Activated T-cell treated with anti-CD3 and anti-CD28 coated beads for 48 hours (primary cell): ENCODE results near the gene GPHA2.

Source experiments
- DNase-seq: peaks from one replicate; pipeline ENCODE4 v3.0.0-alpha.2; 2020; ENCODE audit warnings: low read depth

Gene GPHA2

DNA sequence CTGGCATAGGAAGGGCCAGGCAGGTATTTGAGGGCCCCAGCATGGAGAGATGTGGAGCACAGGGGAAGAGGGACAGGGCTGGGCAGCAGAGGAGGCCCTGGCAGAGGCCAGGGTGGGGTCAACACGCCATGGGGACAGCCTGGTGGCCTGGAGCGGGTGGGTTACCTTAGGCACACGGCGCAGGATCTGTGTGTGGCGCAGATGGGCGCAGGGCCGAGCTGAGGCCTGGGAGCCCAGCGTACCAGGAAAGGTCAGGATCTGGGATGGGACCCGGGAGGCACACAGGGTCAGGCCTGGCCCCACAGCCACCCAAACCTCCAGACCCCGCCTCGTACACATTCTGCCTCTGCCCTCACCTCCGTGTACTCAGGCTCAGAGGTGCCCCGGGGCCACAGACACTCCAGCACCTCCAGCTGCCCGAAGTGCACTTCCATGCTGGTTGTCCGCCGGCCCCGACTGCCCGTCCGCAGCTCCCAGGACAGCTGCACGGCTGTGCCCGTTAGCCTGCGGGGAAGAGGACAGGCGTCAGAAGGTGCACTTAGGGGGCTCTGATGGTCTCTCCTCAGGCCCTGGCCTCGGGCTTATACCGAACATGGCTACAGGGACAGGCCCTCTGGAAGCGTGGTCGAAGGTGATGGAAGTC lies 25.1 kb downstream of the GPHA2 start:
- DNase-seq: no peak

DNA sequence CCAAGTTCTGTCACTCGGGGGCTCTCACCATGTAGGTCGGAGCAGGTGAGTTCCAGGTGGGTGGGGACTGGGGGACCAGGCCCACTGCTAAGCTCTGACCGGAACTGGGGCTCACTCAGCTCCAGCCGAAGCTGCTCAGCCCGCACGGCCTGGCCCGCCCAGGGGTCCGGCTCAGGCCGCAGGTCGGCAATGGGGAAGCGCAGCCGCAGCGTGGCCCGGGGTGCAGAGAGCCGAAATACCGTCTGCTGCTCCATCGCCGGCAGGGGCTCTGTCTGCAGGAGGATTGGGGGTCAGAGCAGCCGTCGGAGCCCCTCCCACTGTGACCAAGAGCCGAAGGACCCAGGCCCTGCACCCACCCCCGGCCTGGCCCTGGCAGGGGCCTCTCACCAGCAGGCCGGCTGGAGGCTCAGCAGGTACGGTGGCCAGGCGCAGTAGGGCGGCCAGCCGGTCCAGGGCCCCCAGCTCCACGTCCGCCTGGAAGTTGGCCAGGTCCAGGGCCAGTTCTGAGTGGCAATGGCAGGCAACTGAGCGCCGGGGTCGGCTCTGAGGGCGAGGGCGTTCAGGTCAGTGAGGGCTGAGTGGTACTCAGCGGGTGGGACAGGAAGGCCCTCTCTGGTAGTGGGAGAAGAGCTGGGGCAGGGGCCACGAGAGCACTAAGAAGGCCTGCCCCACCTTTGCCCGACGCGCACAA lies 25.9 kb downstream of the GPHA2 start:
- no peak for DNase-seq

DNA sequence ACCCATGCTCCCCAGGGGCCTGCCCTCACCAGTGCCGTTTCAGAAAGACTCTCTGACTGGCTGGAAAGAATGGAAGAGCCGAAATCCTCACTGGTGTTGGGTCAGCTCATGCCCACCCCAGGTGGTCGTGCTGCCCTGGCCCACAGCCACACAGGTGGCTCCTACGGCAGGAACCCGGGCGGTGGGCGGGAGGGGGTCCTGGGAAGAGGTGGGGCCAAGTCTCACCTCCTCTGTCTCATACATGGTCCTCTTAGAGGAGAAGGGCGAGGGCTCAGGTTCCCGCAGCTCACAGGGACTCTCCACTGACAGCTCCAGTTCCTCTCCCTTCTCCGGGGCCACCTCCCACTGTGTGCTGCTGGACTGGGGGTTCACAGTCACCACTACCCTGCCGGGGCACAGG lies 26.9 kb downstream of the GPHA2 start:
- no peak for DNase-seq

DNA sequence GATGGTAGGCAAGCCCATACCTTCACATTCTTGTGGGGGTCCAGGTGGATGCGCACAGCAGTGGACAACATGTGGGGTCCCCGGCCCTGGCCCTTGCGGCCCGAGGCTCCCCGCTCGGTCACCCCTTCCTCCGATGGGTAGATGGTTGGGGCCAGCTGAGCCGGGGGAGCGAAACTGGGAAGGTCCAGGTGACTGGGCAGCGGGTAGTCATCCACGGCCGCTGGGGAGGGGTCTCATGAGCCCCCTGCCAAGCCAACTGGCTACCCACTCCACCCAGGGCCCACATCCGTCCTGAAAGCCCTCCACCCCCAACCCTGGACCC lies 29.4 kb downstream of the GPHA2 start:
- no peak for DNase-seq

DNA sequence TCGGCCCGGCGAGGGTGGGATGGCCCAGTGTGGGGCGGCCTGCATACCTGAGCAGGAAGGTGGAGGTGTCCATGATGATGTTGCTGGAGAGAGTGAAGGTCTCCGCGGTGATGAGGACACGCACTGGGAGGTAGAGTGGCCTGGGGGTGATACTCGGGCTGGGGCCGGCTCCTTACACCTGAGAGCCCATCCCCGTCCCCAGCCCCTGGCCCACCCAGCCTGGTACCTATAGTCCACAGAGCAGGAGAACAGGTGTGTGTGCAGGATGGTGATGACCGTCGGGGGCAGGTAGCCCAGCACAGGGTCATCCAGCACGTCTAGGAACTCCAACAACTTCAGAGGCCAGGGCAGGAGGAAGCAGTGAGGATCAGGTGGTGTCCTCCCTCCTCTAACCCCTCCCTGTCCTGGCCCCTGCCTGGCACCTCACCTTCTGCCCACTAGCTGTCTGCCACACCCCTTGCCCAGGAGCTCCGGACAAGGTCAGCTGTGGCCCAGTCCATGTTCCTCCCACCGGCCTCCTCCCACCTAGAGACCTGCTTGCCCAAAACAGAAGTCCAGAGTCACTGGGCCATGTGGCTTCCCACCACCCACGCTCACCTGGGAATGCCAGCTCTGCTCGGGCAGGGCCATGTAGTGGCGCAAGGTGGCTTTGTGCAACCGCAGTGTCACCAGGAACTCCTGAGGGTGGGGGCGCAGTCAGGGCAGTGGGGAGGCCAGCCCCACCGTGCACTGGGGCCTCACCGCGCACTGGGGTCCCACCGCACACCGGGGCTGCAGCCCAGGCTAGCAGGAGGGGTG lies 30.0 kb downstream of the GPHA2 start:
- DNase-seq: no peak

DNA sequence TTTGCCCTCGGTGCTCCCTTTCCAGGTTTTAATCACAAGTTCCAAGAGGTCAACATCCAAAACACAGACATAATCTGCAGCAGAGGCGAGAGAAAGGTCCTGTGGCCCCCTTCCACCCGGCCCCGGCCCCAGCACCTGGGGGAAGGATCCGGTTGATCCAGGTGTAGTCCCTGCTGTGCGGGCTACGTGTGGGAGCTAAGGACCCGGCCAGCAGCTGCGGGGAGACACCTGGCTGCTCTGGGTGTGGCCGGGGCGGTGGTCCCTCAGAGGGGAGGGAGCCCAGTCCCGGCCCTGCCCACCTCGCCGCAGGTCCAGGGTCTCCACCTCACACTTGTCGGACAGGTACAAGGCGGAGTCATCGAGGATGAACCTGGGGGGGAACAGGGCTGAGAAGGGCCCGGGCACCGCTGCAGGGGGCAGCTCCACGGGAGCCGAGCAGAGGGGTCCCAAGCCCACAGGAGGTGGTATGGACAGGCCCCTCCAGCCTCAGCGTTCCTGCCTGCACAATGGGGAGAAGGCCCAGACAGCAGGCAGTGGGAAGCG lies 32.3 kb downstream of the GPHA2 start:
- no peak for DNase-seq

DNA sequence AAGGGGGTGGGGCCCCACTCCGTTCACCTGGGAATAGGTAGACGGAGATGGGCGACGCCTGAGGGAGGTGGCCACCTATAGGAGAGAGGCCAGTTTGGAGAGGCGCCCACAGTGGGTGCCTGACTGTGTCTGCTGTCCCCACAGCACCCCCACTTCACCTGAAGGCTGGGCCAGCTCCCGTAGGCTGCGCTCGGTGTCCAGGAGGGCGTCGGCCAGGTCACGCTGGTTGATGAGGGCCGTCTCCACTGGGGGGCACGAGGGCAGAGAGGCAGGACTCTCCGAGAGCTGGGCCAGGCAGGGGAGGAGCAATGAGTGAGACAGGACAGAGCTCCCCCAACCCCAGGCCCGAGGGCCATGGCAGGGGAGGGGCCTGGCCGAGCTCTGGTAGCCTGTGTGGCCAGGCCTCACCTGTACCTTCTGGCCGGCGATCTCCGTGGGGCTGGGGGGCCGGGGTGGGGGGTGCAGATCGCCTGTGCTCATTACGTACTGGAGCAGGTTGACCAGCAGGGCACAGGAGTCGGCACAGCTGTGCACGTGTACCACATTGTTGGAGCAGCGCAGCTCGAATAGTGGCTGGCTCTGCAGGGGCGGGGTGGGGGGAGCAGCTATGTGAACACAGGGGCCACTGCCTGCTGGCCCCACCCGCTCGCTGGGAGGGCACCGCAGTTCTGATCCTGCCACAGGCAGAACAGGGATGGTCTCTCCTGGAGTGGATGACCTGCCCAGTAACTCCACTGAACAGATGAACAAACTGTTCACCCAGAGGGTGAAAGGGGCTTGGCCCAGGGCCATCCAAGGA lies 33.4 kb downstream of the GPHA2 start:
- no peak for DNase-seq

DNA sequence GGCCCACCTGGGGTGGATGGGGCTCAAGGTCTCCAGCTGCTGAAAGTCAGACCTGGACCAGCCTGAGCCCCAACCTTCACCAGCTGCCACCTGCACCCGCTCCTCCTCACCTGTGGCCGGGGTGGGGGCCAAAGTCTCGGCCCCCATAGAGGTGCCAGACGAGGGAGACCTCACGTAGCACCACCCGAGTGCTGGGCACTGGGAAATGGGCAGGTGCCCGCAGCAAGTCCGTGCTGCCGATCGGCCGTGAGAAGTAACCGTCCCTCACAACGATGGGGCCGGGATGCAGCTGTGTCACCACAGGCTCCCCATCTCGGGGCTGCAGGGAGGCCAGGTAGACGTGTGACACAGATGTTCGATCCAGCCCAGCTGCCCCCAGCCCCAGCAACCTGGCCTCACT lies 34.9 kb downstream of the GPHA2 start:
- DNase-seq: no peak

DNA sequence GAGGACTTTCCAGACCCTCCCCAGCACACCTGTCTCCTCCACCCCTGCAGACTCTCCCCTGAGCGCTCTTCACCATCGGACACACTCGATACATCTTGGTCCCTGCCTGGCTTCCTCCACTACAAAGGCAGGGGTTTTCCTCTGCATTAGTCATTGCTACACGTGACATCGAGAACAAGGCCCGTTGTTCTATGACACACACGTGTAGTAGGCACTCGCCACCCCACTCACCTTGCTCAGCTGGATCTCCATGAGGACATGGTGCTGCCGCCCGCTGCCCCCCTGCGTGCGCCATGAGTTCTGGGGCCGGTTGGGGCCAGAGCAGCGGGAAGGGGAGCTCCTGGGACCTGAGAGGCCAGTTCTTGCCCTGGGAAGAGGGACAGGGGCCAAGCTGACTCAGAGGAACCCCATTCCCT lies 35.4 kb downstream of the GPHA2 start:
- no peak for DNase-seq

DNA sequence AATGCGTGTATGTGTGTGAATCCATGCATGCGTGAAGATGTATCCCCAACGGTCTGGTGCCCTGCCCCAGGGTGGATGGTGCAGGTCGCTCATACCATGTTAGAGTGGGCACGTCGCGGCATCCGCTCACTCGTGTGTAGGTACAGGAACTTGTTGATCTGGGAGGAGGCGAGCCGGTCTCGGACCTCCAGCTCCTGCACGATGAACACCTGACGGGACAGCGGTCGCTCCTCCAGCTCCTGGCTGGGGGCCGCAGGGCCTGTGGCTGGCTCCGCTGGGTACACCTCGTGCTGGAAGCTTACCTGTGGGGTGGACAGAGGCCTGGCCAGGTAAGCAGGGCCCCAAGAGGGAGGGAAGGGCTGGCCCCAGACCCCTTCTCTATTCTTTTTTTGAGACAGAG lies 37.2 kb downstream of the GPHA2 start:
- no peak for DNase-seq

DNA sequence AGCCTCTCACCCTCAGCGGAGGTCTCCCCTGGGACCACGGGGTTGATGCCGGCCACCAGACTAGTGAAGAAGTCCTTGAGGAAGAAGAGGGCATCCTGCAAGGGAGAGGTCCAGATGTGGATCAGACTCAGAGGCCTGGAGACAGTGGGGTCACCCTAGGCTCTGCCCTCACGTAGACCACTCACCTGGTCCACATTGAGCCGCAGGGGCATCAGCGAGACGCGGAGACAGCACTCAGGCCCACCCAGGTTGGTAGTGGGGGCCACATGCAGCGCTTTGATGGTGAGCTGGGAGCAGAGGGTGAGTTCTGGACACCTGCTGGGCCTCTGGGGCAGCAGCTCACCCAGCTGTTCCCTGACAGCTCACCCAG lies 37.6 kb downstream of the GPHA2 start:
- DNase-seq: no peak

DNA sequence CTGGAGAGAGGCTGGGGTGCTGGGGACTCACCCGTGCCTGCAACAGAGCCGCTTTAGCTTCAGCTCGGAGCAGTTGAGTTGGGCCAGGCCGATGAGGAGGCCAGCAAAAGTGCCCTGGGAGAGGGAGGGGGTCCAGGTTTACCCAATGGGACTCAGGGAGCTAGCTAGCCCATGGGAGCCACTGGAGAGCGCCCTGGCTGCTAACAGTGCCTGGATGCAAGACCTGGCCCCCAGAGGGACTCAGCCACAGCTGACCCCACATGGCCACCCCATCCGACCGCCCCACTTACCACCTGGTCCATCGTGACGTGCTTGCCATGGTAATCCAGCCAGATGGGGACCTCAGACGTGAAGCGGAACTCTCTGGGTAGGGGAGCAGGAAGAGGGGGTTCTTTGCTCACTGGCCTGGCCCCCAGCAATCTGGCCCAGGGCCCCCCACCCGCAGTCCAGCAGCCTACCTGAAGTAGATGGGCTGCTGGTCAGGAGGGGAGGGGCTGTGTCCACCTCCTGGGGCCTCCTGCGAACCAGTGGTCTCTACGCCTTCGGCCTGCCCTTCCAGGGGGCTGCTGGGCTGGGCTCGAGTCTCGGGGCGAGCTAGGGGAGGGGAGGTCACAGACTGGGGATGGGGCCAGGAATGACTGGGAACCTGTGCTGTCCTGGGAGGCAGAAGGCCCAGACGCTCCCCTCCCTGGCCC lies 38.2 kb downstream of the GPHA2 start:
- no peak for DNase-seq

DNA sequence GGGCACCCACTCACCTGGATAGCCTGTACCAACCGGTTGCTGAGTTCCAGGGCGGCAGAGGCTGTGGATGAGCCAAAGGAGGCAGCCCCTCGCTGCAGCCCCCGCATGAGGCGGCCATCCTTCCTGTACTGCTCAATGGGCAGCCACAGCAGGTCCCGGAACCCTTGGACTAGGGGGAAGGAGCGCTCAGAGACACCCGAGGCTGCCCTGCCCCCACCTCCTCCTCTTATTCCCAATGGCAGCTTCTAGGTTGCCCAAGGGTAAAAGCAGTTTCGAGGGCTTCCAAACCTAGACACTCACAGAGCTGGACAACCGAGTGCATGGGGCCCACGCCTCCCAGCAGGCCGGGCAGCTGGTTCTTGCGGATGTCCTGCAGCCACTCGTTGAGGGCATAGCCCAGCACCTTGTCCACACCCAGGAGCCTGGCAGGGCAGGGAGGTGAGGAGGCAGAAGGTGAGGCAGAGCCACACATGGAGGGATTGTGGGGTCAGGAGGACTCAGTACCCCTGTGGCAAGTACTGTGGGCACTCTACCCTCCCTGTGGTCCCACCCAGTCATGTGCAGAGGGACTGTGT lies 39.2 kb downstream of the GPHA2 start:
- no peak for DNase-seq

DNA sequence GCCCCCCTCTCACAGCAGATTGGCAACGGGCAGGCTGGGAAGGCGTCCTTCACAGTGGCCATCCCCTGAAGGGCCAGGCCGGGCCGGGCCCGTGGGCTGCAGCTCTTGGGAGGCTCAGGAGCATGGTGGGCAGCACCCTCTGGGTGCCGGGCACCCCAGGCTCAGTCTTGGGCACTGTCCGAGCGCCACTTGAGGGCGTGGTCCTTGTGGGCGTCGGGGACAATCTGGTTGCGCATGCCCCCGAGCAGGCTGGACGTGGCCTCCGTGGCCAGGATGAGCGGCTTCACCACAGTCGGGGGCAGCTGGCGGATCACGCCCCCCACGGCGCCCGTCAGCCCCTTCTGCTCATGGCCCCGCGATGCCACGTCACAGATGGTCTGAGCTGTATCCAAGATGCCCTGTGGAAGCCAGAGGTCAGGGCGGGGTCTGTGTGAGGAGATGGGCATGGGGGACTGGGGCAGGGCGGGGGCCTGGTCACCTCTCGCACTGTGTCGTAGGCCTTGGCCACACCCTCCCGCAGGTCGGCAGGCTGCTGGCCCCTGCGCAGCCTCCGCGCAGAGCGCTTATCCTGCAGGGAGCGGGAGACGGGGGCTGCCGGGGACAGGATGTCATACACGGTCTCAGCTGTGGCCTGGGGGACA lies 40.8 kb downstream of the GPHA2 start:
- no peak for DNase-seq

DNA sequence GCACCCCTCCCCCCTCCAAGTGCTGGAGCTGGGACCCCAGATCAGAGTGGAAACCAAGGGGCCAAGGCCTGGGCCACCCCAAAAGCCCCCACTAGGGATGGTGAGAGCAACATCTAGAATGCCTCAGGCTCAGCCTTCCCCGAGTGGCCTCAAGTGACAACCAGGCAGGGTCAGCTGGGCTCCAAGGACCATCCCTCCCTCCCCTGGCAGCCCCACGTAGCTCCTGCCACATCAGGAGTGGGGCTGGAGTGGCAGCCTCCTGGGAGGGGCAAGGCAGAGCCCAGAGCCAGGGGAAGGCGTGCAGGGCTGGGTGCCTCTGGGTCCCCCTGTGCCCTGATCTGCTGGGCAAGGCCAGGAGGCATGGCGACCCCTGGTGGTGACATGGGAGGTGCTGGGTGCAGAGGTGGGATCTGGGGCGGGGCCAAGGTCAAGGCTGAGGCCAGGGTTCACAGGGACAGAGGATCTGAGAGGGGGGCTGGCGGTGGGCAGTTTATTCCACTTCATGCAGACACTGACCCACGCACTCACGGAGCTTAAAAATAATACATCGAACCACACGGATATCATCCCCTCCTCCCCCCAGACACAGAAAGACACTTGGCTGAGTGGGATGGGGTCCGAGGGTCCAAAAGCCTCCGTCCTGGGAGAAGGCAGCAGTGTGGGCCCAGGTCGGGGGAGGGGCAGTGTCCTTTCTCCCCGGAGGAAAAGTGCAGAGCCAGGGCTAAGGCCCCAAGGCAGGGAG lies 41.5 kb downstream of the GPHA2 start:
- DNase-seq: peak; percentile 87

DNA sequence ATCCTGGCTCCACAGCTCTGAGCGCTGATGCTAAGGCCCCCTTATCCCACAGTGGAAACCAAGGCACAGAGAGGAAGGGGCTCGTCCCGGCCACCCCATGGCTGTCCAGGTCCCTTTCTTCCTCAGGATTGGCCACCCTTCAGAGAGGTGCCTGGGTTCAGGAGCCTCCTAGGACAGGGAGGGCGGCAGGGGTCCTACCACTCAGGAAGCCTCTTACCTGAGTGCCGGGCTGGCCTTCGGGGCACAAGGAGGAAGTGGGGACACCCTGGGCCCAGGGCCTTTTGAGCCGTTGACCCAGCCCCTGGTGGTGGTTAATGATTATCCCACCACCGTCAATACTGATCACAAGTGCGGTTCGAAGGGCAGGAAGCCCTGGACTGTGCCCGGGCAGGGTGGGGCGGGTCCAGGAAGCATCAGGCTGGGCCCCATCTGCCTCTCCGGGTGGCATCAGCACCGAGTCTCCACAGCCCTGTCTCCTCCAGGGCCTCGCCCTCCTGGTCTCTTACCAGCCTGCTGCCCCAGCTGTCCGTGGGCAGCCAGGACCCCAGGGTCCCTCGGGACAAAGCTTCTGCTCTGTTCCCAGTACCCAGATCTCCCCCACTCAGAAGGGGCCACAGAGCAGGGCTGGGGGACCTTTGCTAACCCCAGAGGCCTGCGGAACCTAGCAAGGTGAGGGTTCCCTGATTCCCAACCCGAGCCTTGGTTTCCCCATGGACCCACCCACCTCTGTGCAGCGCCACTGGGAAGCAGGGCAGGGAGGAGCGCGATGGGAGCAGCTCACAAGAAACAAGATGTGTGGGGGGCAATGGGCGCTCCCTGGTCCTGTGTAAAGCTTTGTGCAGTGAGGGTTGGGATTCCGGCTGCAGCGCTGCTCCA lies 42.3 kb downstream of the GPHA2 start:
- no peak for DNase-seq

DNA sequence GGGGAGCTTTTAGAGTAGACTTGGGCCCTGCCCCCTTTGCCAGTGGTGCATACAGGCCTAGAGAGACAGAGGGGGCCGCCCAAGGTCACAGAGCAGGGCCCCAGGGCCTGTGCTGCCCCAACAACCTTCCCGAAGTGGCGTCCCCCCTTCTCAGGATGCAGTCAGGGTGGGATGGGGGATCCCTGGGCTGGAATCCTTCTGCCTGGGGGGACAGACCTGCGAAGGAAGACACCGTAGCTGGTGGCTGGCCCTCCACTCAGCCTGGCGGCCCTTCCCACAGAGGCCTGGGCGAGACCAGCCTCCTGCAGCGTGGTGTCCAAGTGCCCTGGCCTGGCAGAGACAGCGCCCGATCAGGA lies 42.9 kb downstream of the GPHA2 start:
- no peak for DNase-seq

DNA sequence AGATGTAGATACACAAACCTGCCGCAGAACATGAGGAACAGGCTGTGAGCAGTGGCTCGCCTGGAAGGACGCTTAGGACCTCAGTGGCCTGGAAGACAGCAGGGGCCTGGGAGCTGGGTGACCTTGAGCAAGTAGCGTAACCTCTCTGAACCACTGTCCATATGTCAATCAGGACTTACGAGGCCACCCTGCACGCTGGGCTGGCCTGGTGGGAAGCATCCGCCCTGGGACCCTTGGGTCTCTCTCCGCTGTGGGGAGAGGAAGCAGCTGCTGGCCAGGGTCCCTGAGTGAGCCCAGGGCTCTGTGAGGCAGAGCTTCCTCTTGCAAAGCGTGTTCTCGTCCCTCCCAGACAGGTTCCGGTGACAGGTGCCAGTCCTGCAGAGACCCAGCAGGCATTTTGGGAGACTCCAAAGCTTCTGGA lies 43.3 kb downstream of the GPHA2 start:
- DNase-seq: no peak

DNA sequence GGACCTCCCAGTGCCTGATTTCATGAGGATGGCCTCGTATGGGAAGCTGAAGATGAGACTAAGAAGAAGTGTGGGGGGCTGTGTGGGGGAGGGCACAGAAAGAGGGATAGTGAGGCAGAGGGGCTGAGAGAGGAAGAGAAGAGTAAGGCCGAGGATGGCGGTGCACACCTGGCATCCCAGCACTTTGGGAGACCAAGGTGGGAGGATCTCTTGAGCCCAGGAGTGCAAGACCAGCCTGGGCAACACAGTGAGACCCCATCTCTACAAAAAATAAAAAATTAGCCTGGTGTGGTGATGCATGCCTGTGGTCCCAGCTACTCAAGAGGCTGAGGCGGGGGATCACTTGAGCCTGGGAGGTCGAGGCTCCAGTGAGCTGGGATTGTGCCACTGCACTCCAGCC lies 43.8 kb downstream of the GPHA2 start:
- no peak for DNase-seq
